Thyroid gland (tissue), 4 donors: ENCODE data around the gene TNNC1.

Source experiments
- POLR2A ChIP-seq, 2 donors: fragments of 450-650 bp; IDR thresholded peaks; one replicate each; pipeline ENCODE4 v1.6.1; 2017; ENCODE audit warnings: antibody characterized with exemption in 2 of 2, mild to moderate bottlenecking in 2 of 2, moderate library complexity in 1 of 2
- TF ChIP-seq, protein P1 (sequence below), 6 experiments: fragments of 200-600 bp in 3 of 6; fragments of 450-650 bp in 3 of 6; sonication (generic) in 3 of 6; IDR thresholded peaks; one replicate each; pipeline ENCODE4 v1.5.1; 2016 to 2019; ENCODE audit warnings: antibody characterized with exemption in 6 of 6, mild to moderate bottlenecking in 2 of 6, inconsistent platforms in 1 of 6, moderate library complexity in 1 of 6

DNA sequence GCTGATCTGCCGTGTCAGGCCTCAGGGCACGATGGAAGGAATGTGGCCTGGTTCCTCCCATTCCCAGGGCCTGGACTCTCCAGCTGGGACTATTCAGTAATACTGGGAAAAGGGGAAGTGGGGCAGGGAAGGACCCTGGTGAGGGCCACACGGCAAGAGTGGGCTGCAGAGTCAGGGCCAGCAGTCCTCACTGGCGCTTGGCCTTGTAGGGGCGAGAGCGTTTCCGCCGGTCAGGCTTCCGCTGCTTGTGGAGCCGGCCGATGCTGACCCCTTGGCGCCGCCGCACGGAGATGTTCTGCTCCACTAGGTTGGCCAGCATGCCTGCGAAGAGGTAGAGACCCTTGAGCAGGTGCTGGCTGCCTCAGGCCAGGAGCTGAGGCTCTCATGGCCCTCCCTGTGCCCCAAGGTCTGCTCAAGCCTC, 51.7 kb downstream of the TNNC1 start:
- TF ChIP-seq, protein P1, sequence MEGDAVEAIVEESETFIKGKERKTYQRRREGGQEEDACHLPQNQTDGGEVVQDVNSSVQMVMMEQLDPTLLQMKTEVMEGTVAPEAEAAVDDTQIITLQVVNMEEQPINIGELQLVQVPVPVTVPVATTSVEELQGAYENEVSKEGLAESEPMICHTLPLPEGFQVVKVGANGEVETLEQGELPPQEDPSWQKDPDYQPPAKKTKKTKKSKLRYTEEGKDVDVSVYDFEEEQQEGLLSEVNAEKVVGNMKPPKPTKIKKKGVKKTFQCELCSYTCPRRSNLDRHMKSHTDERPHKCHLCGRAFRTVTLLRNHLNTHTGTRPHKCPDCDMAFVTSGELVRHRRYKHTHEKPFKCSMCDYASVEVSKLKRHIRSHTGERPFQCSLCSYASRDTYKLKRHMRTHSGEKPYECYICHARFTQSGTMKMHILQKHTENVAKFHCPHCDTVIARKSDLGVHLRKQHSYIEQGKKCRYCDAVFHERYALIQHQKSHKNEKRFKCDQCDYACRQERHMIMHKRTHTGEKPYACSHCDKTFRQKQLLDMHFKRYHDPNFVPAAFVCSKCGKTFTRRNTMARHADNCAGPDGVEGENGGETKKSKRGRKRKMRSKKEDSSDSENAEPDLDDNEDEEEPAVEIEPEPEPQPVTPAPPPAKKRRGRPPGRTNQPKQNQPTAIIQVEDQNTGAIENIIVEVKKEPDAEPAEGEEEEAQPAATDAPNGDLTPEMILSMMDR (IDR thresholded peaks at IDR 0.05), result no peak
- TF ChIP-seq POLR2A (IDR thresholded peaks at IDR 0.05), result no peak
